Suprapubic skin (tissue), 4 donors: ENCODE data around the gene RYR1. TPM values are rescaled to one million over a fixed set of nuclear protein-coding genes. Genes with fewer than 3 reads are reported as not detected.
A peak's percentile ranks its signal among the peaks of the same experiment; 100 is the strongest.
"Not testable (repeated sequence)": the region's sequence is repeated elsewhere in the genome, so short reads cannot be mapped to it uniquely, and the experiment has no call there.

Experiments
- DNase-seq, 2 donors: peaks; one replicate each; pipeline ENCODE4 v3.0.0-alpha.2; 2019; ENCODE audit warnings: low spot score in 2 of 2
- H3K27ac ChIP-seq: fragments of 200-600 bp; sonication (generic); one replicate; pipeline ENCODE4 v1.5.1; 2019
- H3K27me3 ChIP-seq: fragments of 200-600 bp; sonication (generic); one replicate; pipeline ENCODE4 v1.5.1; 2019
- H3K36me3 ChIP-seq: fragments of 200-600 bp; sonication (generic); one replicate; pipeline ENCODE4 v1.5.1; 2019
- H3K4me1 ChIP-seq: fragments of 200-600 bp; sonication (generic); one replicate; pipeline ENCODE4 v1.5.1; 2019
- H3K4me3 ChIP-seq: fragments of 200-600 bp; sonication (generic); one replicate; pipeline ENCODE4 v1.5.1; 2019; ENCODE audit warnings: mild to moderate bottlenecking
- H3K9me3 ChIP-seq: fragments of 200-600 bp; sonication (generic); one replicate; pipeline ENCODE4 v1.5.1; 2019
- EP300 ChIP-seq: sonication (generic); formaldehyde crosslinking; IDR thresholded peaks from one replicate; pipeline ENCODE4 v1.6.1; 2017; ENCODE audit warnings: antibody characterized with exemption
- POLR2A ChIP-seq, 2 donors: fragments of 450-650 bp; IDR thresholded peaks; one replicate each; pipeline ENCODE4 v1.6.1; 2017; ENCODE audit warnings: antibody characterized with exemption in 2 of 2, mild to moderate bottlenecking in 2 of 2, moderate library complexity in 2 of 2
- POLR2AphosphoS5 ChIP-seq, 3 donors: sonication (generic); formaldehyde crosslinking; IDR thresholded peaks; one replicate each; pipeline ENCODE4 v1.6.1; 2017; ENCODE audit warnings: antibody characterized with exemption in 3 of 3
- WGBS: methylation state at CpG from one replicate; pipeline ENCODE4 v1.1.5; 2018; 5-methylcytosine and 5-hydroxymethylcytosine counted together
- total RNA-seq, 4 donors: library from RNA; depleted of rRNA; stranded (reverse); fragments of >200 nt; gene quantifications; one replicate each; pipeline ENCODE4 v1.1.0, GENCODE V29; 2016
- TF ChIP-seq, protein P1 (sequence below), 2 donors: fragments of 200-600 bp in 1 of 2; fragments of 450-650 bp in 1 of 2; sonication (generic) in 1 of 2; IDR thresholded peaks; one replicate each; pipeline ENCODE4 v1.5.1; 2016 to 2019; ENCODE audit warnings: antibody characterized with exemption in 2 of 2, mild to moderate bottlenecking in 1 of 2, moderate library complexity in 1 of 2

The RYR1 gene
- total RNA-seq, 4 donors from 2014 or later = 8.4 to 26.1 (median 13.1) TPM

- Histone ChIP-seq H3K4me1 (peaks cover 4% of the 10 kb centered on the region), H3K36me3 (no peaks in the 10 kb centered on the region), H3K27me3 (peaks cover 3% of the 10 kb centered on the region), H3K27ac (no peak overlapping the region), H3K4me3 (no peak overlapping the region), H3K9me3 (no peaks in the 10 kb centered on the region)
- WGBS = 95% methylated on average over 8 of the region's 19 CpGs
- no peak for TF ChIP-seq POLR2AphosphoS5 (IDR thresholded peaks at IDR 0.05)
- TF ChIP-seq, protein P1, sequence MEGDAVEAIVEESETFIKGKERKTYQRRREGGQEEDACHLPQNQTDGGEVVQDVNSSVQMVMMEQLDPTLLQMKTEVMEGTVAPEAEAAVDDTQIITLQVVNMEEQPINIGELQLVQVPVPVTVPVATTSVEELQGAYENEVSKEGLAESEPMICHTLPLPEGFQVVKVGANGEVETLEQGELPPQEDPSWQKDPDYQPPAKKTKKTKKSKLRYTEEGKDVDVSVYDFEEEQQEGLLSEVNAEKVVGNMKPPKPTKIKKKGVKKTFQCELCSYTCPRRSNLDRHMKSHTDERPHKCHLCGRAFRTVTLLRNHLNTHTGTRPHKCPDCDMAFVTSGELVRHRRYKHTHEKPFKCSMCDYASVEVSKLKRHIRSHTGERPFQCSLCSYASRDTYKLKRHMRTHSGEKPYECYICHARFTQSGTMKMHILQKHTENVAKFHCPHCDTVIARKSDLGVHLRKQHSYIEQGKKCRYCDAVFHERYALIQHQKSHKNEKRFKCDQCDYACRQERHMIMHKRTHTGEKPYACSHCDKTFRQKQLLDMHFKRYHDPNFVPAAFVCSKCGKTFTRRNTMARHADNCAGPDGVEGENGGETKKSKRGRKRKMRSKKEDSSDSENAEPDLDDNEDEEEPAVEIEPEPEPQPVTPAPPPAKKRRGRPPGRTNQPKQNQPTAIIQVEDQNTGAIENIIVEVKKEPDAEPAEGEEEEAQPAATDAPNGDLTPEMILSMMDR (IDR thresholded peaks at IDR 0.05) = no peak
- TF ChIP-seq POLR2A (IDR thresholded peaks at IDR 0.05) = no peak
- TF ChIP-seq EP300 = no peak
- DNase-seq = no peak
Measured at GRCh38 chr19:38512277-38512676, 78.8 kb downstream of the RYR1 start.

GRCh38 chr19:38513156-38513555 lies 79.7 kb downstream of the RYR1 start:
- not testable (repeated sequence) for H3K27ac ChIP-seq

GRCh38 chr19:38513762-38514167 lies 80.3 kb downstream of the RYR1 start:
- no peaks in the 10 kb centered on the region for H3K36me3 ChIP-seq
- TF ChIP-seq POLR2A (IDR thresholded peaks at IDR 0.05) (no peak), POLR2AphosphoS5 (IDR thresholded peaks at IDR 0.05) (no peak), EP300 (no peak)
- TF ChIP-seq, protein P1 (IDR thresholded peaks at IDR 0.05) = no peak
- no peak for DNase-seq
- no peak overlapping the region for H3K4me3 ChIP-seq
- H3K4me1 ChIP-seq = peaks cover 4% of the 10 kb centered on the region
- WGBS = 63% methylated on average over 3 of the region's 3 CpGs
- no peaks in the 10 kb centered on the region for H3K9me3 ChIP-seq
- H3K27me3 ChIP-seq = peaks cover 3% of the 10 kb centered on the region
- no peak overlapping the region for H3K27ac ChIP-seq

More at GRCh38 chr19:38513156-38513555, 79.7 kb downstream of the RYR1 start:
- not testable (repeated sequence) for H3K9me3 ChIP-seq, H3K4me3 ChIP-seq, H3K27me3 ChIP-seq, DNase-seq, H3K4me1 ChIP-seq, H3K36me3 ChIP-seq
- 81% methylated on average over 6 of the region's 6 CpGs for WGBS

- Histone ChIP-seq H3K4me1 (peaks cover 4% of the 10 kb centered on the region), H3K9me3 (no peaks in the 10 kb centered on the region), H3K27ac (no peak overlapping the region), H3K27me3 (peaks cover 2% of the 10 kb centered on the region), H3K4me3 (no peak overlapping the region), H3K36me3 (no peaks in the 10 kb centered on the region)
- WGBS = 16% methylated on average over 27 of the region's 32 CpGs
- TF ChIP-seq POLR2A (IDR thresholded peaks at IDR 0.05) (no peak), POLR2AphosphoS5 (IDR thresholded peaks at IDR 0.05) (no peak), EP300 (no peak)
- TF ChIP-seq, protein P1 (IDR thresholded peaks at IDR 0.05) = peak; percentile 52 to 92
- no peak for DNase-seq
Measured at GRCh38 chr19:38514812-38515633, 81.5 kb downstream of the RYR1 start.

DNA sequence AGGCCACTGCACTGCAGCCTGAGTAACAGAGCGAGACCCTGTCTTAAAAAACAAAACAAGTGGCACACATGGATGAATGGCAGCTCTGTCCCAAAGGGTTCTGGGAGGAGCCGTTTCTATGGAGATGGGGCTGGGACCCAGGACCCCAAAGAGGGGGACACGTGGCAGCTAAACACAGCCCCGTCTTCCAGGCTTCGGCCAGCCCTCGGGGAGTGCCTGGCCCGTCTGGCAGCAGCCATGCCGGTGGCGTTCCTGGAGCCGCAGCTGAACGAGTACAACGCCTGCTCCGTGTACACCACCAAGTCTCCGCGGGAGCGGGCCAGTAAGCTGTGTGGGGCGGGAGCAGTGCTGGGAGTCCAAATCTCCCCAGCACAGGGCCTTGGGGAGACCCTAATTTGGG lies 82.4 kb downstream of the RYR1 start:
- H3K4me1 ChIP-seq = peaks cover 4% of the 10 kb centered on the region
- H3K27me3 ChIP-seq = no peaks in the 10 kb centered on the region
- no peak overlapping the region for H3K4me3 ChIP-seq
- no peaks in the 10 kb centered on the region for H3K9me3 ChIP-seq
- no peaks in the 10 kb centered on the region for H3K36me3 ChIP-seq
- H3K27ac ChIP-seq = no peak overlapping the region
- TF ChIP-seq EP300 = no peak
- TF ChIP-seq POLR2AphosphoS5 (IDR thresholded peaks at IDR 0.05) = no peak
- no peak for DNase-seq
- WGBS = 88% methylated on average over 16 of the region's 17 CpGs

- Histone ChIP-seq H3K36me3 (no peaks in the 10 kb centered on the region), H3K27me3 (no peaks in the 10 kb centered on the region), H3K4me1 (peaks cover 4% of the 10 kb centered on the region), H3K27ac (no peak overlapping the region), H3K4me3 (no peak overlapping the region), H3K9me3 (no peaks in the 10 kb centered on the region)
- no peak for DNase-seq
- TF ChIP-seq POLR2AphosphoS5 (IDR thresholded peaks at IDR 0.05) (no peak), EP300 (no peak)
- 77% methylated on average over 6 of the region's 6 CpGs for WGBS
Measured at GRCh38 chr19:38516802-38517201, 83.3 kb downstream of the RYR1 start.
